ENCODE data around the gene ASB7. TPM values are rescaled to one million over a fixed set of nuclear protein-coding genes. Genes with fewer than 3 reads are reported as not detected.
"Not testable (repeated sequence)": the region's sequence is repeated elsewhere in the genome, so short reads cannot be mapped to it uniquely, and the experiment has no call there.

ASB7 gene
- total RNA-seq, 1 donor, result 13.8 TPM

- no peak for TF ChIP-seq CTCF (IDR thresholded peaks at IDR 0.05; ENCODE audit: insufficient read depth, low read length)
- H3K4me3 ChIP-seq (ENCODE audit: low read depth, low read length), result no peak overlapping the region
- no peak for DNase-seq (ENCODE audit: low read depth)
These were observed 70.6 kb downstream of the ASB7 start for GRCh38 chr15:100672959-100673358.

- H3K4me3 ChIP-seq (ENCODE audit: low read depth, low read length); DNase-seq (ENCODE audit: low read depth): not testable (repeated sequence)
These were observed 76.8 kb downstream of the ASB7 start for GRCh38 chr15:100679151-100679550.

GRCh38 chr15:100680726-100681125 is 78.3 kb downstream of the ASB7 start:
- no peak for TF ChIP-seq CTCF (IDR thresholded peaks at IDR 0.05; ENCODE audit: insufficient read depth, low read length)
- no peak for DNase-seq (ENCODE audit: low read depth)
- H3K4me3 ChIP-seq (ENCODE audit: low read depth, low read length), result no peak overlapping the region

GRCh38 chr15:100681335-100681746 is 79.0 kb downstream of the ASB7 start:
- no peak for TF ChIP-seq CTCF (IDR thresholded peaks at IDR 0.05; ENCODE audit: insufficient read depth, low read length)
- DNase-seq (ENCODE audit: low read depth), result no peak
- H3K4me3 ChIP-seq (ENCODE audit: low read depth, low read length), result no peak overlapping the region

GRCh38 chr15:100682468-100682867 is 80.1 kb downstream of the ASB7 start:
- H3K4me3 ChIP-seq (ENCODE audit: low read depth, low read length), result no peak overlapping the region
- TF ChIP-seq CTCF (IDR thresholded peaks at IDR 0.05; ENCODE audit: insufficient read depth, low read length), result no peak
- DNase-seq (ENCODE audit: low read depth), result no peak

- no peak overlapping the region for H3K4me3 ChIP-seq (ENCODE audit: low read depth, low read length)
- TF ChIP-seq CTCF (IDR thresholded peaks at IDR 0.05; ENCODE audit: insufficient read depth, low read length), result no peak
- DNase-seq (ENCODE audit: low read depth), result no peak
These were observed 81.0 kb downstream of the ASB7 start for GRCh38 chr15:100683434-100683833.

- TF ChIP-seq CTCF (IDR thresholded peaks at IDR 0.05; ENCODE audit: insufficient read depth, low read length), result no peak
- no peak overlapping the region for H3K4me3 ChIP-seq (ENCODE audit: low read depth, low read length)
- no peak for DNase-seq (ENCODE audit: low read depth)
These were observed 82.2 kb downstream of the ASB7 start for GRCh38 chr15:100684591-100684990.

All from fibroblast of the aortic adventitia (primary cell).